Measurements from ENCODE around the gene RNF19B. TPM values are rescaled to one million over a fixed set of nuclear protein-coding genes. Genes with fewer than 3 reads are reported as not detected.

RNF19B gene
- total and polyA plus RNA-seq, 2 of the 8 experiments (the other 6 are each of a cell fraction or from before 2014, with no cell fraction given): 9.2 to 11.2 TPM

GRCh38 chr1:32903991-32904785 lies 60.4 kb downstream of the RNF19B start:
- no peak overlapping the region for H2BK20ac ChIP-seq (ENCODE audit: low read length)
- 0 out of 2 replicates have a peak overlapping the region, but pooled peaks have one; percentile 86 for H2AK5ac ChIP-seq (ENCODE audit: low read depth, low read length)
- H3K4me2 ChIP-seq (ENCODE audit: insufficient read depth in 1 of 2, low read depth in 2 of 2, low read length in 2 of 2): no peak overlapping the region
- no peaks in the 10 kb centered on the region for H3K36me3 ChIP-seq (ENCODE audit: control insufficient read depth in 2 of 4, insufficient read depth in 4 of 4, low read length in 3 of 4)
- peaks cover 0 to 11% (median 8%) of the 10 kb centered on the region in 4 experiments; a peak in 6 of 7 replicates for H3K4me1 ChIP-seq (replicated peaks in 1 of 4; ENCODE audit: control insufficient read depth in 3 of 4, insufficient read depth in 4 of 4, low read length in 3 of 4)
- H4K91ac ChIP-seq (replicated peaks; ENCODE audit: insufficient read length, low read length): no peak overlapping the region
- H3K79me1 ChIP-seq (ENCODE audit: low read depth, low read length): no peaks in the 10 kb centered on the region
- H4K20me1 ChIP-seq (replicated peaks in 1 of 2; ENCODE audit: control insufficient read depth in 1 of 2, insufficient read depth in 2 of 2, low read length in 2 of 2): peaks cover 2 to 4% of the 10 kb centered on the region in 2 experiments
- H3K79me2 ChIP-seq (ENCODE audit: control insufficient read depth in 1 of 2, insufficient read depth in 2 of 2, low read length in 2 of 2): no peaks in the 10 kb centered on the region
- peaks cover 11% of the 10 kb centered on the region; the same call in 1 of the 2 replicates for H3K23me2 ChIP-seq (ENCODE audit: low read depth, low read length)
- H4K5ac ChIP-seq (ENCODE audit: insufficient read length, low read depth, low read length): no peak overlapping the region
- no peaks in the 10 kb centered on the region for H3K9me3 ChIP-seq (ENCODE audit: insufficient read depth in 2 of 2, low read depth in 1 of 2, low read length in 1 of 2)
- H3K18ac ChIP-seq (ENCODE audit: extremely low read depth, low read length): no peak overlapping the region
- no peak overlapping the region for H2BK120ac ChIP-seq (replicated peaks; ENCODE audit: low read depth, low read length)
- no peak for FAIRE-seq
- POLR2A ChIA-PET (ENCODE audit: partially characterized antibody): interaction anchor here (1.4 kb wide), 1 partner anchor 60 kb away, joined by 3 read pairs; the partner anchor contains the start of gene RNF19B
- no peak overlapping the region for H3K23ac ChIP-seq (ENCODE audit: insufficient read length)
- DNase-seq (ENCODE audit: low read depth in 1 of 2, low spot score in 2 of 2): no peak
- peaks cover 14 to 33% (median 30%) of the 10 kb centered on the region in 4 experiments for H3K27me3 ChIP-seq (replicated peaks in 1 of 4; ENCODE audit: control insufficient read depth in 3 of 4, extremely low read depth in 1 of 4, insufficient read depth in 3 of 4, low read length in 3 of 4)
- CTCF ChIA-PET (ENCODE audit: partially characterized antibody): interaction anchor here (0.5 to 1.6 kb wide), 9 partner anchors 12 to 1722 kb away, joined by 3 to 5 read pairs (median 3); no protein-coding TSS in a partner anchor
- 0 out of 2 replicates have a peak overlapping the region, but pooled peaks have one; percentile 46 for H2BK15ac ChIP-seq (ENCODE audit: low read length)
- H3K4me3 ChIP-seq (ENCODE audit: extremely low read depth in 1 of 4, insufficient read depth in 2 of 4, low read depth in 3 of 4, low read length in 4 of 4): no peak overlapping the region
- WGBS, 2 experiments (ENCODE audit: extremely low coverage in 1 of 2, insufficient coverage in 1 of 2, insufficient read length in 1 of 2, insufficient replicate concordance in 2 of 2, low coverage in 1 of 2, low lambda C conversion rate in 2 of 2, missing lambda C conversion rate in 1 of 2): 79% methylated on average over 3 of the region's 3 CpGs; no CpG with 5 or more reads in 1 of the 2 experiments
- H3K14ac ChIP-seq (ENCODE audit: insufficient read length): no peak overlapping the region
- no peak overlapping the region for H3K56ac ChIP-seq (replicated peaks; ENCODE audit: insufficient read length, low read depth, low read length)
- H3K9ac ChIP-seq (replicated peaks in 1 of 4; ENCODE audit: extremely low read depth in 1 of 4, low read depth in 3 of 4, low read length in 3 of 4): no peak overlapping the region
- H2AFZ ChIP-seq (ENCODE audit: low read length): no peak overlapping the region
- no peak overlapping the region for H2BK5ac ChIP-seq (ENCODE audit: low read depth, low read length)
- TF ChIP-seq NRF1 (IDR thresholded peaks at IDR 0.05; ENCODE audit: low read depth, low read length) (no peak), SP2 (IDR thresholded peaks at IDR 0.05; ENCODE audit: low read length) (no peak), HDAC2 (IDR thresholded peaks at IDR 0.05; ENCODE audit: borderline replicate concordance in 1 of 2, low read depth in 2 of 2, low read length in 2 of 2) (no peak), RBBP5 (IDR thresholded peaks at IDR 0.05; ENCODE audit: borderline replicate concordance, low read depth, low read length) (no peak), BCL11A (IDR thresholded peaks at IDR 0.05; ENCODE audit: low read depth in 2 of 2, low read length in 2 of 2) (no peak), CEBPB (IDR thresholded peaks at IDR 0.05; ENCODE audit: low read depth, low read length) (no peak)
- TF ChIP-seq, protein P1, sequence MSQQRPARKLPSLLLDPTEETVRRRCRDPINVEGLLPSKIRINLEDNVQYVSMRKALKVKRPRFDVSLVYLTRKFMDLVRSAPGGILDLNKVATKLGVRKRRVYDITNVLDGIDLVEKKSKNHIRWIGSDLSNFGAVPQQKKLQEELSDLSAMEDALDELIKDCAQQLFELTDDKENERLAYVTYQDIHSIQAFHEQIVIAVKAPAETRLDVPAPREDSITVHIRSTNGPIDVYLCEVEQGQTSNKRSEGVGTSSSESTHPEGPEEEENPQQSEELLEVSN (IDR thresholded peaks at IDR 0.05): no peak
- H3K4ac ChIP-seq (replicated peaks; ENCODE audit: insufficient read length, low read depth, low read length): no peak overlapping the region
- no peak overlapping the region for H2BK12ac ChIP-seq (ENCODE audit: low read depth, low read length)
- no peak overlapping the region for H3K27ac ChIP-seq (ENCODE audit: low read depth, low read length)
- no peak overlapping the region for H4K8ac ChIP-seq (ENCODE audit: extremely low read depth, insufficient read depth, low read length)
